ENCODE results near the gene HSP90AA1.

DNA sequence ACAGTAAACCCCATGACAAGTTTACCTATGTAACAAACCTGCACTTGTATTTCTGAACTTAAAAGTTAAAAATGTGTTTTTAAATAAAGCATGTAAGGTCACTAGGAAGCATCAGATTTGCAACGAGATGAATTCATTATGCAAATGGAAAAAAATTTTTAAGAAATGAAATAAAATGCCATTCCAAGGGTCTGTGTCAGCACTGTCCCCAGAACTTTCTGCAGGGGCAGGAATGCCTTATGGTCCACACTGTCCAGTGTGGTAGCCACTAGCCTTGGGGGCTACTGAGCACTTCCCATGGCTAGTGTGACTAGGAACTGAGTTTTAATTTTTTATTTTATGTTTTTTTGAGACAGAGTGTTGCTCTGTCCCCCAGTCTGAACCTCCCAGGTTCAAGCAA is 49.2 kb downstream of the HSP90AA1 start:
- TF ChIP-seq, protein P1, sequence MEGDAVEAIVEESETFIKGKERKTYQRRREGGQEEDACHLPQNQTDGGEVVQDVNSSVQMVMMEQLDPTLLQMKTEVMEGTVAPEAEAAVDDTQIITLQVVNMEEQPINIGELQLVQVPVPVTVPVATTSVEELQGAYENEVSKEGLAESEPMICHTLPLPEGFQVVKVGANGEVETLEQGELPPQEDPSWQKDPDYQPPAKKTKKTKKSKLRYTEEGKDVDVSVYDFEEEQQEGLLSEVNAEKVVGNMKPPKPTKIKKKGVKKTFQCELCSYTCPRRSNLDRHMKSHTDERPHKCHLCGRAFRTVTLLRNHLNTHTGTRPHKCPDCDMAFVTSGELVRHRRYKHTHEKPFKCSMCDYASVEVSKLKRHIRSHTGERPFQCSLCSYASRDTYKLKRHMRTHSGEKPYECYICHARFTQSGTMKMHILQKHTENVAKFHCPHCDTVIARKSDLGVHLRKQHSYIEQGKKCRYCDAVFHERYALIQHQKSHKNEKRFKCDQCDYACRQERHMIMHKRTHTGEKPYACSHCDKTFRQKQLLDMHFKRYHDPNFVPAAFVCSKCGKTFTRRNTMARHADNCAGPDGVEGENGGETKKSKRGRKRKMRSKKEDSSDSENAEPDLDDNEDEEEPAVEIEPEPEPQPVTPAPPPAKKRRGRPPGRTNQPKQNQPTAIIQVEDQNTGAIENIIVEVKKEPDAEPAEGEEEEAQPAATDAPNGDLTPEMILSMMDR (conservative IDR thresholded peaks at IDR 0.05; ENCODE audit: low read depth in 2 of 2), result no peak
- TF ChIP-seq POLR2AphosphoS5 (IDR thresholded peaks at IDR 0.05; ENCODE audit: low read depth) (no peak), CREB1 (CRISPR knock-in tag; IDR thresholded peaks at IDR 0.05; ENCODE audit: low read depth) (no peak), ZNF114 (CRISPR knock-in tag; IDR thresholded peaks at IDR 0.05) (no peak), EZH2phosphoT487 (IDR thresholded peaks at IDR 0.05; ENCODE audit: unreplicated experiment) (no peak)
- TF ChIP-seq, protein P2, sequence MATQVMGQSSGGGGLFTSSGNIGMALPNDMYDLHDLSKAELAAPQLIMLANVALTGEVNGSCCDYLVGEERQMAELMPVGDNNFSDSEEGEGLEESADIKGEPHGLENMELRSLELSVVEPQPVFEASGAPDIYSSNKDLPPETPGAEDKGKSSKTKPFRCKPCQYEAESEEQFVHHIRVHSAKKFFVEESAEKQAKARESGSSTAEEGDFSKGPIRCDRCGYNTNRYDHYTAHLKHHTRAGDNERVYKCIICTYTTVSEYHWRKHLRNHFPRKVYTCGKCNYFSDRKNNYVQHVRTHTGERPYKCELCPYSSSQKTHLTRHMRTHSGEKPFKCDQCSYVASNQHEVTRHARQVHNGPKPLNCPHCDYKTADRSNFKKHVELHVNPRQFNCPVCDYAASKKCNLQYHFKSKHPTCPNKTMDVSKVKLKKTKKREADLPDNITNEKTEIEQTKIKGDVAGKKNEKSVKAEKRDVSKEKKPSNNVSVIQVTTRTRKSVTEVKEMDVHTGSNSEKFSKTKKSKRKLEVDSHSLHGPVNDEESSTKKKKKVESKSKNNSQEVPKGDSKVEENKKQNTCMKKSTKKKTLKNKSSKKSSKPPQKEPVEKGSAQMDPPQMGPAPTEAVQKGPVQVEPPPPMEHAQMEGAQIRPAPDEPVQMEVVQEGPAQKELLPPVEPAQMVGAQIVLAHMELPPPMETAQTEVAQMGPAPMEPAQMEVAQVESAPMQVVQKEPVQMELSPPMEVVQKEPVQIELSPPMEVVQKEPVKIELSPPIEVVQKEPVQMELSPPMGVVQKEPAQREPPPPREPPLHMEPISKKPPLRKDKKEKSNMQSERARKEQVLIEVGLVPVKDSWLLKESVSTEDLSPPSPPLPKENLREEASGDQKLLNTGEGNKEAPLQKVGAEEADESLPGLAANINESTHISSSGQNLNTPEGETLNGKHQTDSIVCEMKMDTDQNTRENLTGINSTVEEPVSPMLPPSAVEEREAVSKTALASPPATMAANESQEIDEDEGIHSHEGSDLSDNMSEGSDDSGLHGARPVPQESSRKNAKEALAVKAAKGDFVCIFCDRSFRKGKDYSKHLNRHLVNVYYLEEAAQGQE (IDR thresholded peaks at IDR 0.05; ENCODE audit: unreplicated experiment), result no peak

Measured in GM23338 (cell line).